Germinal center (tissue), 1 donor: ENCODE results near the gene KCTD16.

ENCODE experiments used
- DNase-seq: peaks from one replicate; pipeline ENCODE4 v3.0.0; 2012; ENCODE audit warnings: mixed read lengths, low spot score

KCTD16 gene

GRCh38 chr5:144405991-144406390, 235.3 kb downstream of the KCTD16 start:
- no peak for DNase-seq

- no peak for DNase-seq
Measured at GRCh38 chr5:144406442-144406841, 235.8 kb downstream of the KCTD16 start.

DNA sequence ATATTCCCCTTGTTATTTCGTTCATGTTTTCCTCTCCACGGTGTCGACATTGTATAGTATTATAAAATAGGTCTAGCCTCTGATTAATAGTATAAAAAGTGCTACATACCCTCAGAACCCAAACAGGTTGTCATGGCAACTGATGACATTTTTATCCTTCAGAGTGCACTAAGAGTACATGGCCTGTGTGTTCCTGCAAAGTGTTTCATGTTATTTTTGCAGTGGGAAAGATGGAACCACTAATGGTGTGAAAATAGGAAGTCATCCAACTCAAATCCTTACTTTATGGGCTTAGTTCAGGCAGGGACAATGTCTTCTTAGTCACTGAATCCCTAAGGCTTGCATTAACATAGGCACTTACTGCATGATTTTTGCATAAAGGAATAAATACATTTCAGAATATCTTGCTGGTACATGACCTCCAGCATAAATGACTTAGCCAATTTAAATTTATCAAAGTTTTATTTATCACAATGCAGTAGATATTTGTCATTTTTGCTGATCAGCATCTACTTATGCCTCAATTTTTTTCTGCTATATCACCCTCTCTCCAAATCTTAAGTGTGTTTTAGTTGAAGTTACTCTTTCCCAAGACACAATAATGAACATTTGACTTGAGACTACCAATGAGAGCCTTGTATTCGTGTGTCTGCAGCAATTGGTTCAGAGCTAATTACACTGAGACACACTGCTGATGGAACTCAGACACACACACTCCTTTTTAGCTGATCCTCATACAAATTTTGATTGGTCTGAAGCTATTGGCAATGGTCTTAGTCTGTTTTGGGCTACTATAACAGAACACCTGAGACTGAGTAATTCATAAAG, 243.7 kb downstream of the KCTD16 start:
- no peak for DNase-seq

DNA sequence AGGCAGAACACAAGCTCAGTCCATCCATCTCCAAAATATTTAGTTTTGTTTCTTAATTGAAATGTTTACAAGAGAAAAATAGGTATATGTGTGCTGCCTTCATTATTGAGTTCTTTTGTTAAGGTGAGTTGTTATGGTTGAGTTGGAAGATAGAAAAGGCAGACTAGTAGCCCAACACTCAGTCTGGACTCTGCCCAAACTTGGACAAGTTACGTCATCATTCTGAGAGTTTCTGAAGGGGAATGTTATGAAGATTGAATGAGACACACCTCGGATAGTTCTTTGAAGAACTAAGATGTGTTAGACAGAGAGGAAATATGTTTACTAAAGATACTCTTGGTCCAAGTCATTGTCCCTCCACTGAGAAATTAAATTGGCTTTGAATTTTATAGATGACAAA, 245.5 kb downstream of the KCTD16 start:
- DNase-seq = no peak

- no peak for DNase-seq
Measured at GRCh38 chr5:144418719-144419118, 248.0 kb downstream of the KCTD16 start.

DNA sequence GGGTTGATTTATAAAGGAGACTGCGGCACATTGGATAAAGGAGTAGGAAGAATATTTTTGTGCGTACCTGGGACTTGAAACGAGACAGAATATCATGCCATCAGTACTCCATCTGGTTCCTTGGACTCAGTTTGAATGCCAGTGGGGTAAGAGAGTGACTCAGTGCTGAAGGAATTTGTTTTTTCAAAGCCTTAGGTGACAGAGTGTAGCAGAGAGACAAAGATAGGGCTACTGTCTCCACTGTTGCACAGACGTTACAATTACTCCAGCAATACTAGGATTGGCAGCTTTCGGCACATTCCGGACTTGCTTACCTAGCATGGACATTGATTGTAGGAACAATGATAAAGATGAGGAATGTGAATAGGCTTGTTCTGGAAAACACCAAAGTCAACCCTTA, 250.7 kb downstream of the KCTD16 start:
- DNase-seq = no peak

- DNase-seq = no peak
Measured at GRCh38 chr5:144422018-144422727, 251.5 kb downstream of the KCTD16 start.

- no peak for DNase-seq
Measured at GRCh38 chr5:144427866-144428265, 257.2 kb downstream of the KCTD16 start.

- no peak for DNase-seq
Measured at GRCh38 chr5:144428326-144428725, 257.7 kb downstream of the KCTD16 start.

- no peak for DNase-seq
Measured at GRCh38 chr5:144429405-144429804, 258.7 kb downstream of the KCTD16 start.

DNA sequence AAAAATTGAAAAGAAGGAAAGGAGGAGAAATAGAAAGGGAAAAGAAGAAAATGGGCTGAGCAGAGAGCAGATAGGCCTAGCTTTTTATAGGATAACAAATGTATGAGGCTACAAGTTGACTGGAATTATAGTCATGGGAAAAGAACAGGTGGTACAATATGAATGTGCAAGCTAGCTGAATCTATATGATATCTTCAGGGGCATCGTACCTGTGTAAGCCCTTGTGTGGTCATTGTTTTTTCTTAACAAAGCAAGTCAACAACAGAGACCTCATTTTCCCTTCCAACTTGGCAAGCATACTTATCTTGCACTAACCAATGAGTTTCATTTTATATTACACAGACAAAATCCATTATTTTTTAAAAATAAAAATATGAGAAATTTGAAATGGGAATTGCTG, 259.2 kb downstream of the KCTD16 start:
- DNase-seq = no peak

DNA sequence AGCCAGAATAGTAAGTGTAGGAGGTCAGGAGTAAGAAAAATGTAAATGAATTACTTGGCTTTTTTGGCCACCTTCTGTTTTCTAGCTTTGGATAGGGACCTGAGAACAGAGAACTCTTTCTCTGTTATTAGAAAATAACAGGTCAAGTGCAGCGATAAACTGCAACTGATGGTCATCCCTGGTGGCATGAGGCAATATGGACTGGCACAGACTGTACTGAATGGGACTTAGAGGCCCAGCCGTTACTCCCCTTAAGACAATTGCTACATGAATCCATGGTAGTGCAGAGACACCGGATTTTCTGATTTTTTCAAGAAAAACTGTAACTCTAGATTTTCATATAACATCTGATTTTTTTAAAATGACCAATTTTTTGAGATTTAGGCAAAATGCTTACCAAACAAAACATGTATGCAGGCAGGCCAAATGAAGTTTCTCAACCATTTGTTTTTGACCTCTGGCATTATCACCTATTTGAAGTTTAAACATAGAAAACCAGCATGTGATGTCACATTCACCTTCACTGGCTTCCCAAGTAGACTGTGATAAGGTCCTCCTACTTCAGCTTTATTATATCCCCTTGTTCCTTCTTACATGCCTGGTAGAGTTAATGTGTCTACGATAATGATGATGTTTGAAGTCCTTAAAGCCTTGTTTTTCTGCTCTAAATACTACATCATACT, 262.6 kb downstream of the KCTD16 start:
- DNase-seq = no peak

DNA sequence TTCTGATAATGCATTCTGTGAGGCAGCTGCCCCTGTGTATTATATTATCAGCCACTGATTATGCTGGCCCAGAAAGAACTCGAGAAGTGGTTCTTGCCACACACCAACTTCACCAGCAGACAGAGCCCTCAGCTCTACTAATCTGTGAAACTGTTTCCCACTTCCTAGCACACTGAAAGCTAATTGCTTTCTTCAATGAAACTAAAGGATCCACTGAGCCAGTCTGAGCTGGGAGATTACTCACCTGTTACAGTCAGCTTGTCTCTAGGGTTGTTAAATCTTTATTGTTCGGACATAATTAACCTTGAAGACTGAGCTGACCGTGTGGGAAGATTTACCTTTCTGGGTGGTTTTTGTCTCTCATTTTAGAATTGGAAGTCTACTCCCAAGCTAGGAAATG, 263.2 kb downstream of the KCTD16 start:
- DNase-seq = no peak

DNA sequence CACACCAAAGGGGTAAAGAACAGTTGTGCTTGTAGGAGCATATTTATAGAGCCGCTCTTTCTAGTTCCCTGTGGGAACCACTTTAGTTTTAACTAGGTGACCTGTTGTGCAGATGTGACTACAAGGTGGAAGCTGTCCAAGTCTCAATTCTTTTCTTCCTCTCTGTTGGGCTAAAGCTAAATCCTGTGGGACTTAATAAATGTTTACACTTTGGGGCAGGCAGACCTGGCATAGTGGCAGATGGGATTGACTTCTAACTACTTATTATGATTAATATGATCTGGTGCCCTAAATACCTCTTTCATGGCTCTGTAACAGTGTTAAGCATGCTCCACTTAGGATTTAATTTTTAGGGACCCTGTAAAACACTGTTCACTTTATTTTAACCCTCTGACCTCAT, 265.3 kb downstream of the KCTD16 start:
- DNase-seq = no peak

- DNase-seq = no peak
Measured at GRCh38 chr5:144438237-144438636, 267.6 kb downstream of the KCTD16 start.

- no peak for DNase-seq
Measured at GRCh38 chr5:144448457-144448856, 277.8 kb downstream of the KCTD16 start.

DNA sequence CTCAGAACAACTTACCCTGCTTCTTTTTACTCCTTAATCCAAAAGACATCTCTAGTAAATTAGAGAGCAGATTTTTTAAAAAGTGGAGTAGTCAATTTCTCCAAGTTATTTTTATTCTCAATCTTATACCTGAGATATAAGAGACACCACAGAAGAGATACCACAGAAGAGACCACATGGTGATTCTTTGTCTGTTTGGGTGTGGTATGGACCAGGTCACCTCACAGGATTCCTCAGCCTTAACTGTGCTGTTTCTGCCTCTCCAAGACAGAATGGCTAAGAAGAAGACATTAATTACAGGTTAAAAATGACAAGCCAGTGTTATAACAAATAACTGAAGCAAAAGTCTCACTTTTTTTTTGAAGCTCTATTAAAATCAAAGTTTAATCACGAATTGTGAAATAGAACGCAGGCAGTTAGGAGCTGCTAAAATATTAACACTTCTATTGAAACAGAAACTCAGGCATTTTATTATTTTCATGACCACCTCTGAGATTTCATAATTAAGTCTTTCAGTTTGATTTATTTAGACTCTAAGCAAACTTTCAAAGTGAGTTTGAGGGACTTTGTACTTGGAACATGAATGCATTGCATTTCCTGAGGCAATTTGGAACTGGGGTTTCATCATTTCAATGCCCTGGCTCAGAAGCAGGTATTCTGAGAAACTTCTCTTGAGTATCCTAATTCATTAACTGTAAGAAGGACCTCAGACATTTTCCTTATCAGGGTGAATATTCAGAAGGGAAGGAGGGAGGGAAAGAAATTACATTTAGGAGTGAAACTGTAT, 280.7 kb downstream of the KCTD16 start:
- DNase-seq = no peak

- no peak for DNase-seq
Measured at GRCh38 chr5:144453753-144454152, 283.1 kb downstream of the KCTD16 start.

DNA sequence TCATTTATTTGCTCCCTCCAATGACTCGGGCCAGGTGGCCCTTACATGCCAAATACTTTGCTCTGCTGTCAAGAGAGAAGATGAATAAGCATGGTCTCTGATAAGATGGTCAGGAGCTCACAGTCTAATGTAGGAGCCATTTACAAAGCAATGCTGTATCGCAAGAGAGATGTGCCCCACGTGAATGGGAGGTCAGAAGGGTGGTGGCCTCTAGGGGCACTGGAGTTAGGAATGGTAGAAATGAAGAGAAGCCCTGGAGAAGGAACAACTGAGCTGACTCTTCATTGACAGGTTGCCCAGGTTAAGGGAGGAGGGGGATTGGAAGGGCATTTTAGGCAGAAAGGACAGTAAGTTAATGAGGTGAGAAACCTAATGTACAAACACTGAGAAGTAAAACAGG, 286.5 kb downstream of the KCTD16 start:
- no peak for DNase-seq

DNA sequence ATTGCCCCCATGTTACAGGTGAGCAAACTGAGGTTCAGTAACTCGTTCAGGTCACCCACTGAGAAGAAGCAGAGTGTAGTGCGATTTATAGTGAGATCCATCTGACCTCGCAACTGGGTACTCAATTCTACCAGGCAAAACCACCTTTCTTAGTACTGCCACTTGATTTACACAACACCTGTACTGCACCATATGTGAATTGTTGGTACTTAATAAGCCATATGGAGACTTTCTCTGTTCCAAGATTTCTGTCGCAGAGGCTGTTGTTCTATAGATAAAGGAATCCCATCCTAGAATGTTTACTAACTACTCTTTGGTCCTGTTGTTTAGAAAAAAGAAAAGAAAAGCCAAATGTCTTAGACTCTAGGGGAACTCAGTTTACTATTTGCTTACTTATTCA, 287.5 kb downstream of the KCTD16 start:
- no peak for DNase-seq

GRCh38 chr5:144460600-144460999, 289.9 kb downstream of the KCTD16 start:
- DNase-seq = no peak

- DNase-seq = no peak
Measured at GRCh38 chr5:144462577-144462976, 291.9 kb downstream of the KCTD16 start.
